OCI-LY1 (cell line): ENCODE results near the gene TSPOAP1.

Source experiments
- CTCF ChIP-seq: fragments of 200-600 bp; sonication (generic), shearing (Covaris generic); IDR thresholded peaks from 2 replicates; pipeline ENCODE4 v1.5.1; 2017; ENCODE audit warnings: mild to moderate bottlenecking, antibody characterized with exemption, low read length, moderate library complexity, mixed read lengths
- EZH2 ChIP-seq: fragments of 200-600 bp; sonication (generic), shearing (Covaris generic); IDR thresholded peaks from 2 replicates; pipeline ENCODE4 v1.8.0; 2017; ENCODE audit warnings: borderline replicate concordance, mixed run types, mild to moderate bottlenecking, antibody characterized with exemption, low read length, moderate library complexity, mixed read lengths

GRCh38 chr17:58337210-58337599 lies 8.6 kb upstream of the TSPOAP1 start:
- TF ChIP-seq CTCF (no peak), EZH2 (no peak)
